Measurements from ENCODE around the gene CLMN. TPM values are rescaled to one million over a fixed set of nuclear protein-coding genes. Genes with fewer than 3 reads are reported as not detected.

The CLMN gene
- total RNA-seq, 1 donor from 2014 or later: 2.1 TPM

DNA sequence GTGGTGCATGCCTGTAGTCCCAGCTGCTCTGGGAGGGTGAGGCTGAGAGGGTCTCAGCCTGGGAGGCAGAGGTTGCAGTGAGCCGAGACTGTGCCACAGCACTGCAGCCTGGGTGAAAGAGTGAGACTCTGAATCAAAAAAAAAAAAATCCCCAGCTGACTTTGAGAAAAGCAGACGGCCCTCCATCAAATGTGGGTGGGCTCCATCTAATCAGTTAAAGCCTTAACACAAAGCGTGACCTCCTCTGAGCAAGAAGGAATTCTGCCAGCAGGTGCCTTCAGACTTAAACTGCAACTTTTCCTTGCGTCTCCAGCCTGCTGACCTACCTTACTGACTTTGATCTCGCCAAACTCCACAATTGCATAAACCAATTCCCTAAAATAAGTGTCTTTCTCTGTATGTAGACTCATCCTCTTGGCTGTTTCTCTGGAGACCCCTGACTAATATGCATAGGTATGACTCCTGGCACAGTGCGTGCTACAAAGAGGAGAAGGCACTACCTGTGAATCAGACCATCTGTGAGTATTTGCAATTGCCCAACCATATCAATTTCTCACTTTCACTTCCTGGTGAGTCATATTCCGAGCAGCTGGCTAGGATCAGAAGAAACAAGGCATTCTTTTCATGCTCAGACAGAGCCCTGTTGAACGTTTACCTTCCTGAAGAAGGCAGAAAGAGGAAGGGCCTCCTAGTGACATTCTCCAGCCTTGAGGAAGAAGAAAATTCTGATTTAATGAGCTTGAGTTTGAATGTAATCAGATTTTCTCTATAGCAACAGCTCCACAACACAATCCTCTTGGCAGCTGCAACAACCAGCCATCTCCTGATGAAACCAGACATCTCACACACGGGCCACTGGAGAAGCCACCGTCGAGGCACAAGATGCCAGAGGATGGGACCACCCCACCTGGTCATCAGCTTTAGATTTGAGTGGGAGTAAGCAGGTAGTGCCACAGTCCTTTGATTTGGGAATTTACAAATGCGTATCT is 54.3 kb downstream of the CLMN start:
- H3K9ac ChIP-seq (ENCODE audit: low read depth in 1 of 3, low read length in 3 of 3): no peak overlapping the region

DNA sequence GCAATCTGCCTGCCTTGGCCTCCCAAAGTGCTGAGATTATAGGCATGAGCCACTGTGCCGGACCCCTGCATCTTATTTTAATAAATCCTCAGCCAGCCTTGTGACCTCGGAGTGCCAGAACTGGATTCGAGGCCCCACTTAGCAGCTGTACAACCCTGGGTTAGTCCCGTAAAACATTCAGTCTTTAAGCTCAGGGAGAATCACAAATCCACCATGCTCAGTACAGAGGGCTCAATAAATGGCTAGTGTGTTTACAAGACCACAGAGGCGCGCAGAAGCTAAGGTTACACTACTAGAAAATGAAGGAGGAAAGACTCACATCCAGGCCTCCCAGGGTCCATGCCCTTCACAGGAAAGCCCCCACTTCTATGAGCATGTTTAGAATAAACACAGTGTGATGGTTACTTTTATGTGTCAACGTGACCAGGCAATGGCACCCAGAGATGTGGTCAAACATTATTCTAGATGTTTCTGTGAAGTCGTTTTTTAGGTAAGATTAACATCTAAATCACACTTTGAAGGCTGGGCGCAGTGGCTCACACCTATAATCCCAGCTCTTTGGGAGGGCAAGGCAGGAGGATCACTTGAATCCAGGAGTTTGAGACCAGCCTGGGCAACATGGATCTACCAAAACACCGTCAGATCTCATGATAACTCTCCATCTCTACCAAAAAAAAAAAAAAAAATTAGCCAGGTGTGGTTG is 55.3 kb downstream of the CLMN start:
- no peaks in the 10 kb centered on the region for H3K27me3 ChIP-seq (ENCODE audit: control insufficient read depth in 3 of 3, insufficient read depth in 3 of 3, low read length in 3 of 3)
- no peaks in the 10 kb centered on the region for H3K9me3 ChIP-seq (ENCODE audit: control insufficient read depth in 3 of 3, low read length in 3 of 3)
- no peak overlapping the region for H3K4me3 ChIP-seq (ENCODE audit: low read length in 3 of 3)
- H3K9ac ChIP-seq (ENCODE audit: low read depth in 1 of 3, low read length in 3 of 3): no peak overlapping the region
- peaks cover 16 to 39% (median 27%) of the 10 kb centered on the region in 3 donors for H3K4me1 ChIP-seq (ENCODE audit: control insufficient read depth in 3 of 3, insufficient read depth in 3 of 3, low read length in 3 of 3)
- H3K27ac ChIP-seq (ENCODE audit: low read depth, low read length): no peak overlapping the region
- H3K36me3 ChIP-seq (ENCODE audit: control insufficient read depth in 3 of 3, insufficient read depth in 3 of 3, low read length in 3 of 3): no peaks in the 10 kb centered on the region

More for the DNA sequence above, 54.3 kb downstream of the CLMN start:
- Histone ChIP-seq H3K4me1 (ENCODE audit: control insufficient read depth in 3 of 3, insufficient read depth in 3 of 3, low read length in 3 of 3) (peaks cover 12 to 42% (median 22%) of the 10 kb centered on the region in 3 donors), H3K36me3 (ENCODE audit: control insufficient read depth in 3 of 3, insufficient read depth in 3 of 3, low read length in 3 of 3) (no peaks in the 10 kb centered on the region), H3K4me3 (ENCODE audit: low read length in 3 of 3) (no peak overlapping the region), H3K27me3 (ENCODE audit: control insufficient read depth in 3 of 3, insufficient read depth in 3 of 3, low read length in 3 of 3) (no peaks in the 10 kb centered on the region), H3K27ac (ENCODE audit: low read depth, low read length) (peak overlapping the region; percentile 23), H3K9me3 (ENCODE audit: control insufficient read depth in 3 of 3, low read length in 3 of 3) (no peaks in the 10 kb centered on the region)

DNA sequence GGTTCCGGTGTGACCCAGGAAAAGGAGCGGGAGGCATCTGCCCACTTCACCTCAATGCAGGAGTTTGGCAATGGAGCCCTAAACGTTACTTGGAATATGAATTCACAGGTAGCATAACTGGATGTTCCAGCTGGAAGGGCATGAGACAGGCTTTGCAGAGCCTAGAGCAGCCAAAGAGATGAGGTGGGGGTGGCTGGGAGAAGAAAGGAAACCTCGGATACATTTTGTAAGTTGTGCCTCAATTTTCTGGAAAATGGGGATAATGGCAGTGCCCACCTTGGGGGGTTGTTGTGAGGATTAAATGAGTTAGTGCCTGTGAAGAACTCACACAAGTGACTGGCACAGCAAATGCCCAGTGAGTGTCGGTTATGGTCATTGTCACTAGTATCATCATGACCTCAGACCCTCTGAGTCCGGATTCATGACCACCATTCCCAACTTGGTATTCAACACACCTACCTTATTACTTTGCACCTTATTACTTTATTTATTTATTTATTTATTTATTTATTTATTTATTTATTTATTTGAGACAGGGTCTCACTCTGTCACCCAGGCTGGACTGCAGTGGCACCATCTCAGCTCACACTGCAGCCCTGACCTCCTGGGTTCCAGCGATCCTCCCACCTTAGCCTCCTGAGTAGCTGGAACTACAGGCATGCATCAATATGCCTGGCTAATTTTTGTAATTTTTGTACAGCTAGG is 56.0 kb downstream of the CLMN start:
- Histone ChIP-seq H3K27me3 (ENCODE audit: control insufficient read depth in 3 of 3, insufficient read depth in 3 of 3, low read length in 3 of 3) (no peaks in the 10 kb centered on the region), H3K4me1 (ENCODE audit: control insufficient read depth in 3 of 3, insufficient read depth in 3 of 3, low read length in 3 of 3) (peaks cover 16 to 39% (median 33%) of the 10 kb centered on the region in 3 donors), H3K9me3 (ENCODE audit: control insufficient read depth in 3 of 3, low read length in 3 of 3) (no peaks in the 10 kb centered on the region)

DNA sequence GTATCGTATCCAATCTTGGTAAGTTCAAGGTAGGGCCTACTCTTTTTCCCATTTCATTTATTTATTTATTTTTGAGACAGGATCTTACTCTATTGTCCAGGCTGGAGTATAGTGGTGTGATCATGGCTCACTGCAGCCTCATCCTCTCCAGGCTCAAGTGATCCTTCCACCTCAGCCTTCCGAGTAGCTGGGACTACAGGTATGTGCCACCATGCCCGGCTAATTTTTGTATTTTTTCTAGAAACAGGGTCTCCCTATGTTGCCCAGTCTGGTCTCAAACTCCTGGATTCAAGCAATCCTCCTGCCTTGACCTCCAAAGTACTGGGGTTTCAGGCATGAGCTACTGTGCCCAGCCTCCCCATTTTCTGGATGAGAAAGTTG is 57.2 kb downstream of the CLMN start:
- H3K27ac ChIP-seq (ENCODE audit: low read depth, low read length): no peak overlapping the region
- H3K4me3 ChIP-seq (ENCODE audit: low read length in 3 of 3): no peak overlapping the region
- no peak overlapping the region for H3K9ac ChIP-seq (ENCODE audit: low read depth in 1 of 3, low read length in 3 of 3)
- no peaks in the 10 kb centered on the region for H3K27me3 ChIP-seq (ENCODE audit: control insufficient read depth in 3 of 3, insufficient read depth in 3 of 3, low read length in 3 of 3)
- H3K9me3 ChIP-seq (ENCODE audit: control insufficient read depth in 3 of 3, low read length in 3 of 3): no peaks in the 10 kb centered on the region
- peaks cover 16 to 39% (median 33%) of the 10 kb centered on the region in 3 donors for H3K4me1 ChIP-seq (ENCODE audit: control insufficient read depth in 3 of 3, insufficient read depth in 3 of 3, low read length in 3 of 3)
- no peaks in the 10 kb centered on the region for H3K36me3 ChIP-seq (ENCODE audit: control insufficient read depth in 3 of 3, insufficient read depth in 3 of 3, low read length in 3 of 3)

More for the DNA sequence above, 56.0 kb downstream of the CLMN start:
- no peak overlapping the region for H3K9ac ChIP-seq (ENCODE audit: low read depth in 1 of 3, low read length in 3 of 3)
- H3K36me3 ChIP-seq (ENCODE audit: control insufficient read depth in 3 of 3, insufficient read depth in 3 of 3, low read length in 3 of 3): no peaks in the 10 kb centered on the region
- no peak overlapping the region for H3K27ac ChIP-seq (ENCODE audit: low read depth, low read length)
- H3K4me3 ChIP-seq (ENCODE audit: low read length in 3 of 3): no peak overlapping the region

DNA sequence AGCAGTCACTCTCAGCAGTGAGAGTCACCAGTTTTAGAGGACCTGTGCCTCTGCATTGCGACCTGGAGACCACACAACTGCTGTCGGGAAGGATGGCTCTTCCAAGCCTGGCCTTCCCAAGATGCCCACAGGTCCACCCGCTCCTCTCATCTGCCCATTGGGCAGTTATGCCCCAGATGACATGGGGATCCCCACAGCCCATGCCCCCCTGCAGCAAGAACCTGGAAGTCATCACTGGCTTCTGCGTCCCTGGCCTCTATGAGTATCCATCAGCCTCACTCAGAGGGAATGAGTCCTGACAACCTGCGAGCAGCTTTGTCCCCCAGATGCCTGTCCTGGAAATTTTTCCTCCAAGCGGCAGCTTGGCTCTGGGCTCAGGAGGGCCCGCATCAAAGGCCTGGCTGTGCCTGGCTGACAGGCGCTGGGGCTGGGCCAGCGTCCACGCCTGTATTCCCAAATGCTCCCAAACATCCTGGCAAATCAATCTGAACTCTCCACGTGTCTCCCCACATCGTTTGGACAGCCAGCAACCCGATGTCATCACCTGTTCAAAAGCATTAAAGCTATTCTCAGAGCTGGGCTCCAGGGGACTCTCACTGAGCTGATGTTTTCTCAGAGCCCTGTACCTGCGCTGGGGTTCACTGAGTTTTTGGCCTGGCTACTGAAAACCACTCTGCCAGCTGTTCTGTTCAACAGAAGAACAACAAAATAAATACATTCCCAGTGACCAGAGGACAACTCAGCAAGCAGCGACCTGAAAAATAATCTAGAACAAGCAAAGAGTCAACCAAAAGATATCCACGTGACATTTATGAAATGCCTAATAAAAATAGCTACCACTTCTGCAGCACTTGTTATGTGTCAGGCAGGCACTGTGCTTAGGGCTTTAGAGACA is 57.8 kb downstream of the CLMN start:
- Histone ChIP-seq H3K27ac (ENCODE audit: low read depth, low read length) (no peak overlapping the region), H3K27me3 (ENCODE audit: control insufficient read depth in 3 of 3, insufficient read depth in 3 of 3, low read length in 3 of 3) (no peaks in the 10 kb centered on the region), H3K4me3 (ENCODE audit: low read length in 3 of 3) (no peak overlapping the region), H3K36me3 (ENCODE audit: control insufficient read depth in 3 of 3, insufficient read depth in 3 of 3, low read length in 3 of 3) (no peaks in the 10 kb centered on the region), H3K9me3 (ENCODE audit: control insufficient read depth in 3 of 3, low read length in 3 of 3) (no peaks in the 10 kb centered on the region), H3K4me1 (ENCODE audit: control insufficient read depth in 3 of 3, insufficient read depth in 3 of 3, low read length in 3 of 3) (peaks cover 16 to 39% (median 33%) of the 10 kb centered on the region in 3 donors), H3K9ac (ENCODE audit: low read depth in 1 of 3, low read length in 3 of 3) (peak overlapping the region in 2 of 3 donors; percentile 40 to 45)

GRCh38 chr14:95260537-95261361 is 59.0 kb downstream of the CLMN start:
- Histone ChIP-seq H3K9ac (ENCODE audit: low read depth in 1 of 3, low read length in 3 of 3) (peak overlapping the region in 1 of 3 donors; percentile 45), H3K4me3 (ENCODE audit: low read length in 3 of 3) (no peak overlapping the region)

DNA sequence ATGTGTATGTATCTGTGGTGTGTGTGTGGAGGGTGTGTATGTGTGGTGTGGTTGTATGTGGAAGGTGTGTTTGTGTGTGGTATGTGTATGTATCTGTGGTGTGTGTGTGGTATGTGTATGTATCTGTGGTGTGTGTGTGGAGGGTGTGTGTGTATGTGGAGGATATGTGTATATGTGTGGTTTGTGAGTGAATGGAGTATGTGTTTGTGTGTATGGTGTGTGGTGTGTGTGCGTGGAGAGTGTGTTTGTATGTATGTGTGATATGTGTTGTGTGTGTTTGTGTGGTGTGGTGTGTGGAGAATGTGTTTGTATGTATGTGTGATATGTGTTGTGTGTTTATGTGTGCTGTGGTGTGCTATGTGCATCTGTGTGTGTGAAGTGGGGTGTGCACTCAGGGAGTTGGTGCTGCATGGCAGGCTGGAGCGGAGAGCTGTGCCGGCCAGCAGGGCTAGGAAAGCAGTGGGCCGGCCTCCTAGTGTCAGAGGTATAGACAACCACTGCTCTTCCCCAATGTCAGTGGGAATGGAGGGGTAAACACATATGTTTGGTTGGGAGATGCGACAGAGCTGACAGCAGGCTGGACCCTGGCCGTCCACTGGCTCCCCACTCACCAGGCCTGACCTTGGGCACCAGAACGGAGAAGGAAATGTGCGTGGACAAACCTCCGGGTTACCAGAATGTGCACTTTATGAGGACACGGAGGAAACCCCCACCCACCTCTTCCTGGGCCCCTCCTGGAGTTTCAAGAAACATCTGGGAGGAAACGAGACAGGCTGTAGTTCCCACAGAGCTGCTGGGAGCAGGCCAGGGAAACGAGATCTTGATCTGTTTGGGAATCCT is 60.7 kb downstream of the CLMN start:
- no peaks in the 10 kb centered on the region for H3K36me3 ChIP-seq (ENCODE audit: control insufficient read depth in 3 of 3, insufficient read depth in 3 of 3, low read length in 3 of 3)
- peaks cover 0 to 2% (median 0%) of the 10 kb centered on the region in 3 donors for H3K27me3 ChIP-seq (ENCODE audit: control insufficient read depth in 3 of 3, insufficient read depth in 3 of 3, low read length in 3 of 3)
- H3K9me3 ChIP-seq (ENCODE audit: control insufficient read depth in 3 of 3, low read length in 3 of 3): no peaks in the 10 kb centered on the region
- H3K9ac ChIP-seq (ENCODE audit: low read depth in 1 of 3, low read length in 3 of 3): no peak overlapping the region
- no peak overlapping the region for H3K4me3 ChIP-seq (ENCODE audit: low read length in 3 of 3)
- H3K4me1 ChIP-seq (ENCODE audit: control insufficient read depth in 3 of 3, insufficient read depth in 3 of 3, low read length in 3 of 3): peaks cover 16 to 35% (median 35%) of the 10 kb centered on the region in 3 donors
- H3K27ac ChIP-seq (ENCODE audit: low read depth, low read length): no peak overlapping the region

More at GRCh38 chr14:95260537-95261361, 59.0 kb downstream of the CLMN start:
- H3K9me3 ChIP-seq (ENCODE audit: control insufficient read depth in 3 of 3, low read length in 3 of 3): no peaks in the 10 kb centered on the region
- no peaks in the 10 kb centered on the region for H3K36me3 ChIP-seq (ENCODE audit: control insufficient read depth in 3 of 3, insufficient read depth in 3 of 3, low read length in 3 of 3)
- H3K27me3 ChIP-seq (ENCODE audit: control insufficient read depth in 3 of 3, insufficient read depth in 3 of 3, low read length in 3 of 3): no peaks in the 10 kb centered on the region
- peaks cover 18 to 36% (median 36%) of the 10 kb centered on the region in 3 donors for H3K4me1 ChIP-seq (ENCODE audit: control insufficient read depth in 3 of 3, insufficient read depth in 3 of 3, low read length in 3 of 3)
- no peak overlapping the region for H3K27ac ChIP-seq (ENCODE audit: low read depth, low read length)

GRCh38 chr14:95258156-95258555 is 61.6 kb downstream of the CLMN start:
- Histone ChIP-seq H3K4me1 (ENCODE audit: control insufficient read depth in 3 of 3, insufficient read depth in 3 of 3, low read length in 3 of 3) (peaks cover 16 to 37% (median 36%) of the 10 kb centered on the region in 3 donors), H3K9me3 (ENCODE audit: control insufficient read depth in 3 of 3, low read length in 3 of 3) (no peaks in the 10 kb centered on the region), H3K27me3 (ENCODE audit: control insufficient read depth in 3 of 3, insufficient read depth in 3 of 3, low read length in 3 of 3) (peaks cover 0 to 2% (median 0%) of the 10 kb centered on the region in 3 donors), H3K9ac (ENCODE audit: low read depth in 1 of 3, low read length in 3 of 3) (no peak overlapping the region), H3K27ac (ENCODE audit: low read depth, low read length) (no peak overlapping the region), H3K4me3 (ENCODE audit: low read length in 3 of 3) (no peak overlapping the region), H3K36me3 (ENCODE audit: control insufficient read depth in 3 of 3, insufficient read depth in 3 of 3, low read length in 3 of 3) (no peaks in the 10 kb centered on the region)

Measured in skeletal muscle tissue (tissue), 4 donors.